ENCODE data around the gene PDE5A. TPM values are rescaled to one million over a fixed set of nuclear protein-coding genes. Genes with fewer than 3 reads are reported as not detected.

PDE5A gene
- total RNA-seq, 4 donors from 2014 or later = 15.7 to 36.7 (median 28.3) TPM

- no peaks in the 10 kb centered on the region for H3K27me3 ChIP-seq
- H3K27ac ChIP-seq = no peak overlapping the region
- TF ChIP-seq, protein P1, sequence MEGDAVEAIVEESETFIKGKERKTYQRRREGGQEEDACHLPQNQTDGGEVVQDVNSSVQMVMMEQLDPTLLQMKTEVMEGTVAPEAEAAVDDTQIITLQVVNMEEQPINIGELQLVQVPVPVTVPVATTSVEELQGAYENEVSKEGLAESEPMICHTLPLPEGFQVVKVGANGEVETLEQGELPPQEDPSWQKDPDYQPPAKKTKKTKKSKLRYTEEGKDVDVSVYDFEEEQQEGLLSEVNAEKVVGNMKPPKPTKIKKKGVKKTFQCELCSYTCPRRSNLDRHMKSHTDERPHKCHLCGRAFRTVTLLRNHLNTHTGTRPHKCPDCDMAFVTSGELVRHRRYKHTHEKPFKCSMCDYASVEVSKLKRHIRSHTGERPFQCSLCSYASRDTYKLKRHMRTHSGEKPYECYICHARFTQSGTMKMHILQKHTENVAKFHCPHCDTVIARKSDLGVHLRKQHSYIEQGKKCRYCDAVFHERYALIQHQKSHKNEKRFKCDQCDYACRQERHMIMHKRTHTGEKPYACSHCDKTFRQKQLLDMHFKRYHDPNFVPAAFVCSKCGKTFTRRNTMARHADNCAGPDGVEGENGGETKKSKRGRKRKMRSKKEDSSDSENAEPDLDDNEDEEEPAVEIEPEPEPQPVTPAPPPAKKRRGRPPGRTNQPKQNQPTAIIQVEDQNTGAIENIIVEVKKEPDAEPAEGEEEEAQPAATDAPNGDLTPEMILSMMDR (IDR thresholded peaks at IDR 0.05) = no peak
- TF ChIP-seq EP300 (IDR thresholded peaks at IDR 0.05) (no peak), POLR2A (IDR thresholded peaks at IDR 0.05) (no peak)
- H3K4me3 ChIP-seq = no peak overlapping the region
- no peaks in the 10 kb centered on the region for H3K36me3 ChIP-seq
- no peaks in the 10 kb centered on the region for H3K9me3 ChIP-seq
- no peak for DNase-seq (ENCODE audit: low spot score in 2 of 2)
- no peaks in the 10 kb centered on the region for H3K4me1 ChIP-seq
Observed at GRCh38 chr4:119671205-119671604, 42.6 kb upstream of the PDE5A start.

DNA sequence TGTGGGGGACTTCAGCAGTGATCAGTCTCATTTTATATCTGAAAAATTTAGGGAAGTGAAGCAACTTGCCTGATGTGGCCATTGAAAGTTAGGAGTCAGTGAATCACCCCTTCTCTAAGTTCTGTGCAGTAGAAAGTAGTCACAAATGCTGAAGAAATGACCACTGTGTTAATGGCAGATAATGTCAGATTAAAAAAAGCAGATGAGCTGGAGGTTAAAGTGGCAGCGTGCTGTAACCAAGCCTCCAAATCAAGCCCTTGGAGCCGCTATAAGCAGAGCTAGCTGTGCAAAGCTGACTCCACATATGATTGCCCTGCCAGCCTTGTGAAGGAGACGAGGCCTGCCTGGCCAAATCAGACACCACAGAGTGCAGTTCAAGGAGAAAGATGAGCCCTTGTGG, 39.2 kb upstream of the PDE5A start:
- no peaks in the 10 kb centered on the region for H3K27me3 ChIP-seq
- no peak overlapping the region for H3K4me3 ChIP-seq
- peaks cover 0 to 13% (median 0%) of the 10 kb centered on the region in 4 donors for H3K4me1 ChIP-seq
- DNase-seq (ENCODE audit: low spot score in 2 of 2) = no peak
- no peak overlapping the region for H3K27ac ChIP-seq
- no peak for TF ChIP-seq EP300 (IDR thresholded peaks at IDR 0.05)
- no peak for TF ChIP-seq POLR2A (IDR thresholded peaks at IDR 0.05)
- TF ChIP-seq, protein P1 (IDR thresholded peaks at IDR 0.05) = no peak
- no peaks in the 10 kb centered on the region for H3K9me3 ChIP-seq
- H3K36me3 ChIP-seq = no peaks in the 10 kb centered on the region
- 88 to 90% methylated on average over 3 of the region's 3 CpGs for WGBS, 2 donors

- Histone ChIP-seq H3K36me3 (no peaks in the 10 kb centered on the region), H3K9me3 (no peaks in the 10 kb centered on the region), H3K4me1 (peaks cover 0 to 13% (median 0%) of the 10 kb centered on the region in 4 donors), H3K4me3 (no peak overlapping the region), H3K27me3 (no peaks in the 10 kb centered on the region), H3K27ac (no peak overlapping the region)
- TF ChIP-seq, protein P1 (IDR thresholded peaks at IDR 0.05) = no peak
- TF ChIP-seq POLR2A (IDR thresholded peaks at IDR 0.05) (no peak), EP300 (IDR thresholded peaks at IDR 0.05) (no peak)
- no peak for DNase-seq (ENCODE audit: low spot score in 2 of 2)
- WGBS, 2 donors = 32 to 40% methylated on average over 1 of the region's 1 CpG
Observed at GRCh38 chr4:119666653-119667091, 38.1 kb upstream of the PDE5A start.

DNA sequence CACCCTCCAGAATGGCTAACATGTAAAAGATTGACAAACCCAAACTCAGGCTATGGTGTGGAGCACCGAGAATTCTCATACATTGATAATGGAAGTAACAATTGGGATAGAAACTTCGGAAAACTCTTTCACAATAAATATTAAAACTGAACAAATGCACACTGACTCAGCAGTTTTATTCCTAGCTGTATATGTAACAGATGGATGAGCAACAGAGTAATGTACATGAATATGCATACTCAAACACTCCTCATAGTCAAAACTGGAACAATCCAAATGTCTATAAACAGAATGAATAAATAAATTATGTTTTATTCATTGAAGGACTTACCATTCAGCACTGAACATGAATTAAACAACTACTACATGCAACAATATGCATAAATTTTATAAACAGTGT, 37.1 kb upstream of the PDE5A start:
- DNase-seq (ENCODE audit: low spot score in 2 of 2) = no peak
- H3K4me1 ChIP-seq = peaks cover 0 to 13% (median 0%) of the 10 kb centered on the region in 4 donors
- no peaks in the 10 kb centered on the region for H3K9me3 ChIP-seq
- TF ChIP-seq, protein P1 (IDR thresholded peaks at IDR 0.05) = no peak
- TF ChIP-seq POLR2A (IDR thresholded peaks at IDR 0.05) (no peak), EP300 (IDR thresholded peaks at IDR 0.05) (no peak)
- H3K36me3 ChIP-seq = no peaks in the 10 kb centered on the region
- 89 to 93% methylated on average over 2 of the region's 2 CpGs for WGBS, 2 donors
- no peak overlapping the region for H3K4me3 ChIP-seq
- no peak overlapping the region for H3K27ac ChIP-seq
- H3K27me3 ChIP-seq = no peaks in the 10 kb centered on the region

- TF ChIP-seq, protein P1 (IDR thresholded peaks at IDR 0.05) = no peak
- no peak for TF ChIP-seq POLR2A (IDR thresholded peaks at IDR 0.05)
- TF ChIP-seq EP300 (IDR thresholded peaks at IDR 0.05) = no peak
- DNase-seq (ENCODE audit: low spot score in 2 of 2) = no peak
- H3K4me1 ChIP-seq = peaks cover 0 to 13% (median 0%) of the 10 kb centered on the region in 4 donors
- H3K27ac ChIP-seq = peak overlapping the region in 1 of 4 donors; percentile 40
- H3K4me3 ChIP-seq = no peak overlapping the region
- no peaks in the 10 kb centered on the region for H3K27me3 ChIP-seq
- 76 to 80% methylated on average over 3 of the region's 3 CpGs for WGBS, 2 donors
- H3K9me3 ChIP-seq = no peaks in the 10 kb centered on the region
- no peaks in the 10 kb centered on the region for H3K36me3 ChIP-seq
Observed at GRCh38 chr4:119664168-119664907, 35.7 kb upstream of the PDE5A start.

Measured in tibial nerve (tissue), 4 donors.